Measurements from ENCODE around the gene HTR6. TPM values are rescaled to one million over a fixed set of nuclear protein-coding genes. Genes with fewer than 3 reads are reported as not detected.

The HTR6 gene
- not detected in 2 replicates for total RNA-seq (2014; rRNA removed; shearing (Covaris generic))

GRCh38 chr1:19664453-19665185 lies at the start of gene HTR6:
TSS of gene HTR6 (plus strand) at chr1:19664875. CDS start at chr1:19665754, 879 bp downstream.
- DNase-seq (ENCODE audit: low read depth in 1 of 2, low spot score in 2 of 2): no peak
- no peak within 1 kb of the TSS for H3K4me3 ChIP-seq

GRCh38 chr1:19615438-19615837 lies 49.2 kb upstream of the HTR6 start:
- no peak for DNase-seq (ENCODE audit: low read depth in 1 of 2, low spot score in 2 of 2)
- no peaks in the 10 kb centered on the region; the same call in 1 of the 2 replicates for H3K9me3 ChIP-seq (replicated peaks)
- peaks cover 35% of the 10 kb centered on the region for H3K36me3 ChIP-seq
- H3K4me3 ChIP-seq: no peak overlapping the region
- H3K4me1 ChIP-seq (replicated peaks): peaks cover 8% of the 10 kb centered on the region; the same call in 1 of the 2 replicates
- H3K27ac ChIP-seq: no peak overlapping the region
- no peaks in the 10 kb centered on the region for H3K27me3 ChIP-seq (replicated peaks)

More at GRCh38 chr1:19664453-19665185, at the start of gene HTR6:
- no peaks in the 10 kb centered on the region for H3K9me3 ChIP-seq (replicated peaks)
- no peaks in the 10 kb centered on the region for H3K36me3 ChIP-seq
- peaks cover 7% of the 10 kb centered on the region; the same call in 1 of the 2 replicates for H3K4me1 ChIP-seq (replicated peaks)
- H3K27me3 ChIP-seq (replicated peaks): peaks cover 52% of the 10 kb centered on the region
- no peak within 1 kb of the TSS for H3K27ac ChIP-seq

- peaks cover 8% of the 10 kb centered on the region; the same call in 1 of the 2 replicates for H3K4me1 ChIP-seq (replicated peaks)
- H3K9me3 ChIP-seq (replicated peaks): no peaks in the 10 kb centered on the region; the same call in 1 of the 2 replicates
- H3K4me3 ChIP-seq: no peak overlapping the region
- DNase-seq (ENCODE audit: low read depth in 1 of 2, low spot score in 2 of 2): no peak
- H3K27me3 ChIP-seq (replicated peaks): no peaks in the 10 kb centered on the region
- peaks cover 35% of the 10 kb centered on the region for H3K36me3 ChIP-seq
- H3K27ac ChIP-seq: no peak overlapping the region
These were observed 48.2 kb upstream of the HTR6 start for GRCh38 chr1:19616489-19616888.

GRCh38 chr1:19617376-19617775 lies 47.3 kb upstream of the HTR6 start:
- no peaks in the 10 kb centered on the region; the same call in 1 of the 2 replicates for H3K9me3 ChIP-seq (replicated peaks)
- no peaks in the 10 kb centered on the region for H3K27me3 ChIP-seq (replicated peaks)
- H3K4me3 ChIP-seq: no peak overlapping the region
- no peak for DNase-seq (ENCODE audit: low read depth in 1 of 2, low spot score in 2 of 2)
- peaks cover 35% of the 10 kb centered on the region for H3K36me3 ChIP-seq
- no peak overlapping the region for H3K27ac ChIP-seq
- peaks cover 8% of the 10 kb centered on the region; the same call in 1 of the 2 replicates for H3K4me1 ChIP-seq (replicated peaks)

GRCh38 chr1:19618428-19618827 lies 46.2 kb upstream of the HTR6 start:
- H3K4me3 ChIP-seq: no peak overlapping the region
- no peak for DNase-seq (ENCODE audit: low read depth in 1 of 2, low spot score in 2 of 2)
- H3K27me3 ChIP-seq (replicated peaks): no peaks in the 10 kb centered on the region
- H3K4me1 ChIP-seq (replicated peaks): peaks cover 8% of the 10 kb centered on the region; the same call in 1 of the 2 replicates
- no peaks in the 10 kb centered on the region for H3K9me3 ChIP-seq (replicated peaks)
- peaks cover 36% of the 10 kb centered on the region for H3K36me3 ChIP-seq
- no peak overlapping the region for H3K27ac ChIP-seq

GRCh38 chr1:19619697-19620384 lies 44.8 kb upstream of the HTR6 start:
- DNase-seq (ENCODE audit: low read depth in 1 of 2, low spot score in 2 of 2): peak in 1 of 2 experiments; percentile 18
- Histone ChIP-seq H3K36me3 (peaks cover 47% of the 10 kb centered on the region), H3K4me3 (no peak overlapping the region), H3K27me3 (replicated peaks) (no peaks in the 10 kb centered on the region), H3K4me1 (replicated peaks) (peaks cover 8% of the 10 kb centered on the region; the same call in 1 of the 2 replicates), H3K9me3 (replicated peaks) (no peaks in the 10 kb centered on the region), H3K27ac (no peak overlapping the region)

- Histone ChIP-seq H3K36me3 (peaks cover 52% of the 10 kb centered on the region), H3K27me3 (replicated peaks) (no peaks in the 10 kb centered on the region), H3K4me3 (no peak overlapping the region), H3K4me1 (replicated peaks) (peaks cover 8% of the 10 kb centered on the region; the same call in 1 of the 2 replicates), H3K27ac (no peak overlapping the region), H3K9me3 (replicated peaks) (no peaks in the 10 kb centered on the region)
- no peak for DNase-seq (ENCODE audit: low read depth in 1 of 2, low spot score in 2 of 2)
These were observed 43.9 kb upstream of the HTR6 start for GRCh38 chr1:19620786-19621185.

GRCh38 chr1:19621274-19621950 lies 43.3 kb upstream of the HTR6 start:
- no peak overlapping the region for H3K27ac ChIP-seq
- no peak for DNase-seq (ENCODE audit: low read depth in 1 of 2, low spot score in 2 of 2)
- H3K9me3 ChIP-seq (replicated peaks): no peaks in the 10 kb centered on the region
- H3K4me1 ChIP-seq (replicated peaks): peaks cover 5% of the 10 kb centered on the region; the same call in 1 of the 2 replicates
- no peaks in the 10 kb centered on the region for H3K27me3 ChIP-seq (replicated peaks)
- H3K36me3 ChIP-seq: peaks cover 54% of the 10 kb centered on the region
- H3K4me3 ChIP-seq: no peak overlapping the region

- H3K27me3 ChIP-seq (replicated peaks): no peaks in the 10 kb centered on the region
- no peak overlapping the region for H3K27ac ChIP-seq
- no peak overlapping the region for H3K4me3 ChIP-seq
- H3K36me3 ChIP-seq: peaks cover 54% of the 10 kb centered on the region
- no peaks in the 10 kb centered on the region for H3K4me1 ChIP-seq (replicated peaks)
- H3K9me3 ChIP-seq (replicated peaks): no peaks in the 10 kb centered on the region
- no peak for DNase-seq (ENCODE audit: low read depth in 1 of 2, low spot score in 2 of 2)
These were observed 42.5 kb upstream of the HTR6 start for GRCh38 chr1:19622204-19622603.

- no peak for DNase-seq (ENCODE audit: low read depth in 1 of 2, low spot score in 2 of 2)
- no peaks in the 10 kb centered on the region for H3K27me3 ChIP-seq (replicated peaks)
- no peaks in the 10 kb centered on the region for H3K4me1 ChIP-seq (replicated peaks)
- H3K9me3 ChIP-seq (replicated peaks): no peaks in the 10 kb centered on the region
- H3K27ac ChIP-seq: no peak overlapping the region
- H3K36me3 ChIP-seq: peaks cover 57% of the 10 kb centered on the region
- no peak overlapping the region for H3K4me3 ChIP-seq
These were observed 41.2 kb upstream of the HTR6 start for GRCh38 chr1:19623523-19623922.

- H3K27me3 ChIP-seq (replicated peaks): no peaks in the 10 kb centered on the region
- H3K27ac ChIP-seq: no peak overlapping the region
- peaks cover 51% of the 10 kb centered on the region for H3K36me3 ChIP-seq
- H3K4me3 ChIP-seq: no peak overlapping the region
- no peaks in the 10 kb centered on the region for H3K4me1 ChIP-seq (replicated peaks)
- peak in 1 of 2 experiments; percentile 24 for DNase-seq (ENCODE audit: low read depth in 1 of 2, low spot score in 2 of 2)
- no peaks in the 10 kb centered on the region for H3K9me3 ChIP-seq (replicated peaks)
These were observed 39.3 kb upstream of the HTR6 start for GRCh38 chr1:19625291-19625937.

GRCh38 chr1:19628879-19629278 lies 35.8 kb upstream of the HTR6 start:
- H3K27ac ChIP-seq: no peak overlapping the region
- H3K27me3 ChIP-seq (replicated peaks): no peaks in the 10 kb centered on the region
- H3K36me3 ChIP-seq: peaks cover 42% of the 10 kb centered on the region
- H3K4me1 ChIP-seq (replicated peaks): no peaks in the 10 kb centered on the region
- no peak overlapping the region for H3K4me3 ChIP-seq
- no peaks in the 10 kb centered on the region for H3K9me3 ChIP-seq (replicated peaks)
- DNase-seq (ENCODE audit: low read depth in 1 of 2, low spot score in 2 of 2): no peak

GRCh38 chr1:19629357-19629756 lies 35.3 kb upstream of the HTR6 start:
- no peaks in the 10 kb centered on the region for H3K4me1 ChIP-seq (replicated peaks)
- DNase-seq (ENCODE audit: low read depth in 1 of 2, low spot score in 2 of 2): no peak
- no peaks in the 10 kb centered on the region for H3K9me3 ChIP-seq (replicated peaks)
- no peak overlapping the region for H3K27ac ChIP-seq
- no peaks in the 10 kb centered on the region for H3K27me3 ChIP-seq (replicated peaks)
- peaks cover 37% of the 10 kb centered on the region for H3K36me3 ChIP-seq
- H3K4me3 ChIP-seq: no peak overlapping the region

Measured in SJSA1 (cell line).